Esophagus squamous epithelium (tissue), 4 donors: ENCODE measurements around the gene TNFAIP6.

Experiments
- CTCF ChIP-seq, 6 experiments: fragments of 450-650 bp in 4 of 6; fragments of 200-600 bp in 2 of 6; sonication (generic) in 2 of 6; IDR thresholded peaks; one replicate each; pipeline ENCODE4 v1.5.1; 2016 to 2019; ENCODE audit warnings: antibody characterized with exemption in 6 of 6, mild to moderate bottlenecking in 4 of 6, moderate library complexity in 4 of 6
- POLR2A ChIP-seq, 4 donors: fragments of 450-650 bp; IDR thresholded peaks; one replicate each; pipeline ENCODE4 v1.6.1; 2017; ENCODE audit warnings: antibody characterized with exemption in 4 of 4, mild to moderate bottlenecking in 4 of 4, moderate library complexity in 3 of 4

- TF ChIP-seq POLR2A (IDR thresholded peaks at IDR 0.05) (no peak), CTCF (IDR thresholded peaks at IDR 0.05) (no peak)
Observed at GRCh38 chr2:151367571-151367970, 10.2 kb downstream of the TNFAIP6 start.
